Astrocyte (in vitro differentiated cells and primary cell): Measurements from ENCODE around the gene SMAD4. TPM values are rescaled to one million over a fixed set of nuclear protein-coding genes. Genes with fewer than 3 reads are reported as not detected.

Experiments
- DNase-seq: peaks from one replicate; pipeline ENCODE4 v3.0.0-alpha.2; 2010; ENCODE audit warnings: low read depth
- FAIRE-seq: peaks from 2 replicates; lab custom pipeline; 2011; peaks lifted over from hg19 to GRCh38; lab: Jason Lieb, UNC
- H2AFZ ChIP-seq: 2 replicates; pipeline ENCODE4 v1.6.0; 2012; ENCODE audit warnings: low read depth, low read length, inconsistent platforms
- H3K27ac ChIP-seq: 2 replicates; pipeline ENCODE4 v1.5.1; 2011; ENCODE audit warnings: low read depth, low read length, inconsistent platforms
- H3K27me3 ChIP-seq: 2 replicates; pipeline ENCODE4 v1.6.0; 2011; ENCODE audit warnings: low read length, inconsistent platforms; ENCODE audit not compliant: insufficient read depth
- H3K36me3 ChIP-seq: 2 replicates; pipeline ENCODE4 v1.5.1; 2011; ENCODE audit warnings: low read length, inconsistent platforms; ENCODE audit not compliant: insufficient read depth
- H3K4me1 ChIP-seq: 2 replicates; pipeline ENCODE4 v1.5.1; 2011; ENCODE audit warnings: low read length, inconsistent platforms; ENCODE audit not compliant: insufficient read depth
- H3K4me2 ChIP-seq: 2 replicates; pipeline ENCODE4 v1.6.0; 2012; ENCODE audit warnings: low read length, inconsistent platforms
- H3K4me3 ChIP-seq: 2 replicates; pipeline ENCODE4 v1.5.1; 2011; ENCODE audit warnings: low read depth, mild to moderate bottlenecking, low read length, inconsistent platforms; ENCODE audit not compliant: insufficient read depth
- H3K79me2 ChIP-seq: 2 replicates; pipeline ENCODE4 v1.6.0; 2012; ENCODE audit warnings: mild to moderate bottlenecking, low read length, inconsistent platforms; ENCODE audit not compliant: insufficient read depth
- H3K9ac ChIP-seq: 2 replicates; pipeline ENCODE4 v1.6.0; 2012; ENCODE audit warnings: mild to moderate bottlenecking, low read length, inconsistent platforms
- H3K9me3 ChIP-seq: 2 replicates; pipeline ENCODE4 v1.5.1; 2012; ENCODE audit warnings: low read depth, mild to moderate bottlenecking, low read length, inconsistent platforms; ENCODE audit not compliant: insufficient read depth
- H4K20me1 ChIP-seq: 2 replicates; pipeline ENCODE4 v1.6.0; 2012; ENCODE audit warnings: low read length, inconsistent platforms; ENCODE audit not compliant: insufficient read depth
- H3K27ac Mint-ChIP-seq: one replicate; pipeline ENCODE4 v1.8.0; 2021; ENCODE audit warnings: mild to moderate bottlenecking, mixed read lengths; ENCODE audit not compliant: unreplicated experiment
- H3K27me3 Mint-ChIP-seq: one replicate; pipeline ENCODE4 v1.8.0; 2021; ENCODE audit warnings: low read depth, mixed read lengths; ENCODE audit not compliant: unreplicated experiment
- H3K36me3 Mint-ChIP-seq: one replicate; pipeline ENCODE4 v1.8.0; 2021; ENCODE audit warnings: low read depth, mixed read lengths; ENCODE audit not compliant: unreplicated experiment
- H3K4me1 Mint-ChIP-seq: one replicate; pipeline ENCODE4 v1.8.0; 2021; ENCODE audit warnings: low read depth, mixed read lengths; ENCODE audit not compliant: unreplicated experiment
- H3K4me3 Mint-ChIP-seq: one replicate; pipeline ENCODE4 v1.8.0; 2021; ENCODE audit warnings: mild to moderate bottlenecking, moderate library complexity, mixed read lengths; ENCODE audit not compliant: unreplicated experiment
- H3K9me3 Mint-ChIP-seq: one replicate; pipeline ENCODE4 v1.8.0; 2021; ENCODE audit warnings: mild to moderate bottlenecking, mixed read lengths; ENCODE audit not compliant: unreplicated experiment
- CTCF ChIP-seq: IDR thresholded peaks from 2 replicates; pipeline ENCODE4 v1.5.1; 2011; ENCODE audit warnings: low read depth, mild to moderate bottlenecking, inconsistent platforms, low read length, moderate library complexity; ENCODE audit not compliant: insufficient read depth
- EZH2 ChIP-seq: IDR thresholded peaks from 2 replicates; pipeline ENCODE4 v1.6.1; 2012; ENCODE audit warnings: mild to moderate bottlenecking, low read length, inconsistent platforms; ENCODE audit not compliant: insufficient read depth
- total RNA-seq: library from RNA; stranded (reverse); gene quantifications from 2 replicates; pipeline ENCODE4 v1.2.1, GENCODE V29; 2021

Gene SMAD4
- total RNA-seq, 1 donor from 2014 or later = 87.7 TPM

- no peaks in the 10 kb centered on the region for H3K4me1 ChIP-seq
- Mint-ChIP-seq H3K27me3 (no peaks in the 10 kb centered on the region), H3K9me3 (peaks cover 22% of the 10 kb centered on the region), H3K4me3 (no peak overlapping the region), H3K36me3 (peaks cover 26% of the 10 kb centered on the region), H3K4me1 (peaks cover 1% of the 10 kb centered on the region), H3K27ac (no peak overlapping the region)
- FAIRE-seq (no peak), DNase-seq (no peak)
- H4K20me1 ChIP-seq = no peaks in the 10 kb centered on the region
- H3K79me2 ChIP-seq = no peaks in the 10 kb centered on the region
- no peak overlapping the region for H3K9ac ChIP-seq
- no peaks in the 10 kb centered on the region for H3K9me3 ChIP-seq
- no peak overlapping the region for H3K4me3 ChIP-seq
- H3K27me3 ChIP-seq = no peaks in the 10 kb centered on the region
- no peak overlapping the region for H3K27ac ChIP-seq
- H2AFZ ChIP-seq = no peak overlapping the region
- no peaks in the 10 kb centered on the region for H3K36me3 ChIP-seq
- no peak overlapping the region for H3K4me2 ChIP-seq
- TF ChIP-seq EZH2 = no peak
- TF ChIP-seq CTCF = no peak
Observed at GRCh38 chr18:51122266-51123045, 92.4 kb downstream of the SMAD4 start.

GRCh38 chr18:51123046-51123395 is 93.0 kb downstream of the SMAD4 start:
- no peaks in the 10 kb centered on the region for H3K4me1 ChIP-seq
- H3K4me1 Mint-ChIP-seq = peaks cover 1% of the 10 kb centered on the region
- DNase-seq (no peak), FAIRE-seq (no peak)
- H3K27me3 ChIP-seq = no peaks in the 10 kb centered on the region
- H3K27me3 Mint-ChIP-seq = no peaks in the 10 kb centered on the region
- no peaks in the 10 kb centered on the region for H3K36me3 ChIP-seq
- H3K27ac Mint-ChIP-seq = no peak overlapping the region
- TF ChIP-seq EZH2 (no peak), CTCF (no peak)
- H3K79me2 ChIP-seq = no peaks in the 10 kb centered on the region
- H3K9me3 Mint-ChIP-seq = peaks cover 19% of the 10 kb centered on the region
- no peak overlapping the region for H3K4me3 ChIP-seq
- H3K9me3 ChIP-seq = no peaks in the 10 kb centered on the region
- H3K36me3 Mint-ChIP-seq = peaks cover 23% of the 10 kb centered on the region
- H3K9ac ChIP-seq = no peak overlapping the region
- H2AFZ ChIP-seq = no peak overlapping the region
- H3K4me2 ChIP-seq = no peak overlapping the region
- no peak overlapping the region for H3K27ac ChIP-seq
- no peaks in the 10 kb centered on the region for H4K20me1 ChIP-seq
- H3K4me3 Mint-ChIP-seq = no peak overlapping the region

GRCh38 chr18:51123481-51123880 is 93.5 kb downstream of the SMAD4 start:
- peaks cover 19% of the 10 kb centered on the region for H3K36me3 Mint-ChIP-seq
- Histone ChIP-seq H3K9ac (no peak overlapping the region), H3K4me2 (no peak overlapping the region), H3K27ac (no peak overlapping the region), H3K4me3 (no peak overlapping the region), H2AFZ (no peak overlapping the region), H4K20me1 (no peaks in the 10 kb centered on the region), H3K9me3 (no peaks in the 10 kb centered on the region), H3K36me3 (no peaks in the 10 kb centered on the region), H3K27me3 (no peaks in the 10 kb centered on the region), H3K79me2 (no peaks in the 10 kb centered on the region), H3K4me1 (no peaks in the 10 kb centered on the region)
- peaks cover 1% of the 10 kb centered on the region for H3K4me1 Mint-ChIP-seq
- no peak for DNase-seq
- H3K27ac Mint-ChIP-seq = no peak overlapping the region
- no peak overlapping the region for H3K4me3 Mint-ChIP-seq
- H3K9me3 Mint-ChIP-seq = peaks cover 17% of the 10 kb centered on the region
- H3K27me3 Mint-ChIP-seq = no peaks in the 10 kb centered on the region
- TF ChIP-seq CTCF = no peak
- TF ChIP-seq EZH2 = no peak
- no peak for FAIRE-seq
